GM12891 (cell line): ENCODE measurements around the gene ZNF212.

Experiments
- POLR2A ChIP-seq: IDR thresholded peaks from 2 replicates; pipeline ENCODE4 v1.6.1; 2011; ENCODE audit warnings: low read depth, low read length, control low read depth
- POLR2AphosphoS5 ChIP-seq: IDR thresholded peaks from 2 replicates; pipeline ENCODE4 v1.6.1; 2011; ENCODE audit warnings: low read depth, low read length, control low read depth
- TAF1 ChIP-seq: IDR thresholded peaks from 2 replicates; pipeline ENCODE4 v1.6.1; 2011; ENCODE audit warnings: low read depth, low read length, control low read depth

DNA sequence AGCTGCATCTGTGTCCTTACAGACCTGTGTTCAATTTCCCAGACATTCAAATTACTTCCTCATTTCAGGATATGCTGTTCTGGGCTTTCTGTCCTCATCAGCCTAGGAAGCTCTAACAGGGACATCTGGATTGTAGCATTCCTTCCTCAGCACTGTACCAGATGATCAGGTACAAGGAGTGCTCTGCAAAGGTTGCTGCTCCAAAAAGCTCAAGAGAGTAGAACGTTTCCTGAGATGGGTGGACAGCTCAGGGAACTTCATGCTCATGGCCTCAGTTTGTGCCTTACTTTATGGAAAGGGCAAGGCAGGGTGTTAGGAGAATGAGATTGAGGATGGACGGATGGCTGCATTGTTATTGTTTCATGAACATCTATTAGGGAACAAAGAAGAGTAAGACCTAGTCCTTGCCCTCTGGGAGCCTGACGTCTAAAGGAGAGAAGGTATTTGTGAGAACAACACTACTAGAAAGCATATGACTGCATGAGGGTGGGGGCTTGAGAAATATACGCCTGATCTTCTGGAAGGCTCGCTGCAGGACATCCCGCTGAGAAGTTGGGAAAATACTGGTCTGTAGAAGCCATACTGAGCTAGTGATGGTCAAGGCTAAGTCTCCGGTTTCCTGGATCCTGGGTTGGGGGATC lies 10.5 kb upstream of the ZNF212 start:
- TF ChIP-seq POLR2A, result no peak
- TF ChIP-seq POLR2AphosphoS5, result 0 out of 2 replicates have a peak, but pooled peaks have one; percentile 37
- TF ChIP-seq TAF1, result no peak
